Mesendoderm (in vitro differentiated cells): ENCODE data around the gene SLC12A8.
"Not testable (repeated sequence)": the region's sequence is repeated elsewhere in the genome, so short reads cannot be mapped to it uniquely, and the experiment has no call there.

ENCODE experiments used
- DNase-seq: peaks from one replicate; pipeline ENCODE4 v3.0.0; 2013
- H2AK5ac ChIP-seq: 2 replicates; pipeline ENCODE4 v1.6.1; 2013; ENCODE audit warnings: low read length, inconsistent platforms
- H2BK120ac ChIP-seq: 2 replicates; pipeline ENCODE4 v1.6.1; 2013; ENCODE audit warnings: low read depth, mild to moderate bottlenecking, low read length, moderate library complexity, mixed read lengths
- H2BK15ac ChIP-seq: replicated peaks from 2 replicates; pipeline ENCODE4 v1.6.1; 2013; ENCODE audit warnings: low read depth, mild to moderate bottlenecking, moderate library complexity
- H2BK5ac ChIP-seq: 2 replicates; pipeline ENCODE4 v1.6.1; 2013; ENCODE audit warnings: low read length, inconsistent platforms
- H3K18ac ChIP-seq: 2 replicates; pipeline ENCODE4 v1.6.1; 2013; ENCODE audit warnings: mild to moderate bottlenecking, low read length, mixed read lengths
- H3K23ac ChIP-seq: one replicate; pipeline ENCODE4 v1.6.1; 2013; ENCODE audit warnings: low read length
- H3K27ac ChIP-seq: 2 replicates; pipeline ENCODE4 v1.5.1; 2013; ENCODE audit warnings: low read depth, mild to moderate bottlenecking, inconsistent platforms, low read length, moderate library complexity
- H3K27me3 ChIP-seq: 2 replicates; pipeline ENCODE4 v1.6.1; 2013; ENCODE audit warnings: low read length, control low read depth, mild to moderate bottlenecking, inconsistent platforms; ENCODE audit not compliant: insufficient read depth, poor library complexity
- H3K36me3 ChIP-seq: 2 replicates; pipeline ENCODE4 v1.6.1; 2013; ENCODE audit warnings: low read length, inconsistent platforms; ENCODE audit not compliant: control insufficient read depth, insufficient read depth
- H3K4ac ChIP-seq: one replicate; pipeline ENCODE4 v1.6.1; 2013; ENCODE audit warnings: low read depth, mild to moderate bottlenecking, low read length, moderate library complexity
- H3K4me1 ChIP-seq: 2 replicates; pipeline ENCODE4 v1.6.1; 2013; ENCODE audit warnings: low read depth, low read length, inconsistent platforms; ENCODE audit not compliant: control insufficient read depth
- H3K4me2 ChIP-seq: 2 replicates; pipeline ENCODE4 v1.6.1; 2013; ENCODE audit warnings: low read length
- H3K4me3 ChIP-seq: 2 replicates; pipeline ENCODE4 v1.5.1; 2013; ENCODE audit warnings: mild to moderate bottlenecking, low read length
- H3K56ac ChIP-seq: one replicate; pipeline ENCODE4 v1.6.1; 2013; ENCODE audit warnings: low read length
- H3K79me1 ChIP-seq: 2 replicates; pipeline ENCODE4 v1.6.1; 2013; ENCODE audit warnings: low read length, inconsistent platforms
- H3K79me2 ChIP-seq: 2 replicates; pipeline ENCODE4 v1.6.1; 2013; ENCODE audit warnings: mild to moderate bottlenecking, low read length; ENCODE audit not compliant: control insufficient read depth, insufficient read depth
- H3K9ac ChIP-seq: 2 replicates; pipeline ENCODE4 v1.6.1; 2013; ENCODE audit warnings: low read length, inconsistent platforms
- H4K5ac ChIP-seq: one replicate; pipeline ENCODE4 v1.6.1; 2013; ENCODE audit warnings: low read length
- H4K8ac ChIP-seq: one replicate; pipeline ENCODE4 v1.6.1; 2013; ENCODE audit warnings: low read depth, mild to moderate bottlenecking, control low read depth, low read length, moderate library complexity
- WGBS: extraction: QIAGEN DNeasy Blood & Tissue Kit; methylation state at CpG from one replicate; pipeline ENCODE4 v1.1.7; 2013; ENCODE audit warnings: low lambda C conversion rate, missing lambda C conversion rate; ENCODE audit not compliant: insufficient coverage; ENCODE audit errors: extremely low coverage; 5-methylcytosine and 5-hydroxymethylcytosine counted together

SLC12A8 gene

GRCh38 chr3:125085166-125085565 lies 127.4 kb downstream of the SLC12A8 start:
- H2AK5ac ChIP-seq = no peak overlapping the region
- no peak overlapping the region for H3K4me2 ChIP-seq
- no peaks in the 10 kb centered on the region for H3K4me1 ChIP-seq
- H2BK5ac ChIP-seq = no peak overlapping the region
- H3K27me3 ChIP-seq = no peaks in the 10 kb centered on the region
- no peak overlapping the region for H4K8ac ChIP-seq
- no peak overlapping the region for H3K56ac ChIP-seq
- no peak for DNase-seq
- H2BK15ac ChIP-seq = no peak overlapping the region
- H3K79me1 ChIP-seq = no peaks in the 10 kb centered on the region
- H3K79me2 ChIP-seq = no peaks in the 10 kb centered on the region
- no peak overlapping the region for H3K4me3 ChIP-seq
- H3K27ac ChIP-seq = no peak overlapping the region
- H3K36me3 ChIP-seq = no peaks in the 10 kb centered on the region
- H2BK120ac ChIP-seq = no peak overlapping the region
- no peak overlapping the region for H3K4ac ChIP-seq
- no peak overlapping the region for H3K9ac ChIP-seq
- H4K5ac ChIP-seq = no peak overlapping the region
- H3K23ac ChIP-seq = no peak overlapping the region
- no peak overlapping the region for H3K18ac ChIP-seq

GRCh38 chr3:125083776-125084175 lies 128.8 kb downstream of the SLC12A8 start:
- DNase-seq = peak; percentile 54
- Histone ChIP-seq H3K4ac (no peak overlapping the region), H3K4me3 (no peak overlapping the region), H4K5ac (no peak overlapping the region), H2BK120ac (no peak overlapping the region), H3K18ac (no peak overlapping the region), H3K79me2 (no peaks in the 10 kb centered on the region), H2BK15ac (no peak overlapping the region), H3K23ac (no peak overlapping the region), H3K27ac (no peak overlapping the region), H3K36me3 (no peaks in the 10 kb centered on the region), H2BK5ac (no peak overlapping the region), H3K56ac (no peak overlapping the region), H3K27me3 (no peaks in the 10 kb centered on the region), H2AK5ac (no peak overlapping the region), H3K4me2 (no peak overlapping the region), H4K8ac (no peak overlapping the region), H3K79me1 (no peaks in the 10 kb centered on the region), H3K4me1 (no peaks in the 10 kb centered on the region), H3K9ac (no peak overlapping the region)
- WGBS = no CpG with 5 or more reads among the region's 10 CpGs

- H3K79me2 ChIP-seq, H3K9ac ChIP-seq, H3K36me3 ChIP-seq, H3K79me1 ChIP-seq, H3K18ac ChIP-seq, H3K27ac ChIP-seq, H3K23ac ChIP-seq, H3K4ac ChIP-seq, H2BK120ac ChIP-seq, H4K8ac ChIP-seq, H2BK15ac ChIP-seq, H2BK5ac ChIP-seq, H3K4me2 ChIP-seq, H3K27me3 ChIP-seq, H2AK5ac ChIP-seq, H3K4me3 ChIP-seq, H3K56ac ChIP-seq, H3K4me1 ChIP-seq, H4K5ac ChIP-seq: not testable (repeated sequence)
- no CpG with 5 or more reads among the region's 4 CpGs for WGBS
- peak; percentile 51 for DNase-seq
Measured at GRCh38 chr3:125082339-125082738, 130.2 kb downstream of the SLC12A8 start.

- H3K27ac ChIP-seq = no peak overlapping the region
- H3K36me3 ChIP-seq = no peaks in the 10 kb centered on the region
- no peak overlapping the region for H2BK5ac ChIP-seq
- H3K18ac ChIP-seq = no peak overlapping the region
- H3K23ac ChIP-seq = no peak overlapping the region
- no peak overlapping the region for H3K4me2 ChIP-seq
- H3K79me1 ChIP-seq = no peaks in the 10 kb centered on the region
- no CpG with 5 or more reads among the region's 1 CpG for WGBS
- H3K27me3 ChIP-seq = no peaks in the 10 kb centered on the region
- H2AK5ac ChIP-seq = no peak overlapping the region
- H2BK15ac ChIP-seq = no peak overlapping the region
- H3K4me3 ChIP-seq = no peak overlapping the region
- no peak for DNase-seq
- H4K5ac ChIP-seq = no peak overlapping the region
- no peak overlapping the region for H4K8ac ChIP-seq
- H3K4me1 ChIP-seq = peaks cover 6% of the 10 kb centered on the region
- H3K56ac ChIP-seq = no peak overlapping the region
- H2BK120ac ChIP-seq = no peak overlapping the region
- H3K79me2 ChIP-seq = no peaks in the 10 kb centered on the region
- H3K9ac ChIP-seq = no peak overlapping the region
- no peak overlapping the region for H3K4ac ChIP-seq
Measured at GRCh38 chr3:125080077-125080476, 132.5 kb downstream of the SLC12A8 start.

GRCh38 chr3:125079675-125080045 lies 132.9 kb downstream of the SLC12A8 start:
- no peak overlapping the region for H3K4me2 ChIP-seq
- H2BK15ac ChIP-seq = no peak overlapping the region
- H3K18ac ChIP-seq = no peak overlapping the region
- H3K4ac ChIP-seq = no peak overlapping the region
- H3K79me2 ChIP-seq = no peaks in the 10 kb centered on the region
- no CpG with 5 or more reads among the region's 1 CpG for WGBS
- no peak overlapping the region for H2BK120ac ChIP-seq
- no peak overlapping the region for H3K56ac ChIP-seq
- no peaks in the 10 kb centered on the region for H3K36me3 ChIP-seq
- H3K23ac ChIP-seq = no peak overlapping the region
- H3K27ac ChIP-seq = no peak overlapping the region
- H3K27me3 ChIP-seq = no peaks in the 10 kb centered on the region
- no peak overlapping the region for H4K5ac ChIP-seq
- H4K8ac ChIP-seq = no peak overlapping the region
- no peak overlapping the region for H3K4me3 ChIP-seq
- DNase-seq = no peak
- H3K4me1 ChIP-seq = peaks cover 6% of the 10 kb centered on the region
- no peak overlapping the region for H3K9ac ChIP-seq
- H2AK5ac ChIP-seq = no peak overlapping the region
- H3K79me1 ChIP-seq = no peaks in the 10 kb centered on the region
- no peak overlapping the region for H2BK5ac ChIP-seq

GRCh38 chr3:125078951-125079674 lies 133.4 kb downstream of the SLC12A8 start:
- H3K4me2 ChIP-seq = no peak overlapping the region

More at GRCh38 chr3:125078951-125079674, 133.4 kb downstream of the SLC12A8 start:
- Histone ChIP-seq H2BK5ac (no peak overlapping the region), H3K9ac (no peak overlapping the region), H2AK5ac (no peak overlapping the region), H3K36me3 (no peaks in the 10 kb centered on the region), H3K23ac (no peak overlapping the region), H3K27ac (no peak overlapping the region), H3K79me2 (no peaks in the 10 kb centered on the region), H4K5ac (no peak overlapping the region), H2BK15ac (no peak overlapping the region), H3K27me3 (no peaks in the 10 kb centered on the region), H3K79me1 (no peaks in the 10 kb centered on the region), H3K4ac (no peak overlapping the region), H3K18ac (no peak overlapping the region), H3K4me3 (no peak overlapping the region), H3K4me1 (peaks cover 6% of the 10 kb centered on the region), H3K56ac (no peak overlapping the region), H2BK120ac (no peak overlapping the region), H4K8ac (no peak overlapping the region)
- no peak for DNase-seq
- WGBS = no CpG with 5 or more reads among the region's 6 CpGs
